SH-SY5Y (cell line): ENCODE results near the gene IFNA8.

Experiments used
- GATA2 ChIP-seq: IDR thresholded peaks from 2 replicates; pipeline ENCODE4 v1.6.1; 2011; ENCODE audit warnings: mild to moderate bottlenecking, low read depth, low read length
- GATA3 ChIP-seq: IDR thresholded peaks from 2 replicates; pipeline ENCODE4 v1.6.1; 2011; ENCODE audit warnings: low read depth, mild to moderate bottlenecking, low read length, moderate library complexity

Gene IFNA8

DNA sequence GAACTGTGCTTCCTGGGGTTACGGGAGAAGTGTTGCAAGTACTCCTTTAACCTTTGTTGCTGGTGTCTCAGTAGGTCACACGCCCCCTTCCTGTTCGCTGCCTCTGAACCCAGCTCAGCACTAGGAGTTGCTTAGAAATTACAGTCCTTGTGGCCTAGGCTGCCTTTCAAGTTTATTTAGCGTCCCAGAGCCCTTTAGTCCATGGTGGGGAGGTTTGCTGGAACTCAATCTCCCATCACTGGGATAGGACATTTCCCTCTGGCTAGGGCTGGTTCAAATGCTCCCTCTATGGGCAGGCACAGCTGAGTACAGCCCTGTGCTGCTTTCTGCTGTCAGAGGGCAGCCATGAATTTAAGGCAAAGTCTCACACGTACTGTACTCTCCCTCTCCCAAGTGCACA, 4.7 kb downstream of the IFNA8 start:
- TF ChIP-seq GATA3: no peak
- TF ChIP-seq GATA2: no peak

DNA sequence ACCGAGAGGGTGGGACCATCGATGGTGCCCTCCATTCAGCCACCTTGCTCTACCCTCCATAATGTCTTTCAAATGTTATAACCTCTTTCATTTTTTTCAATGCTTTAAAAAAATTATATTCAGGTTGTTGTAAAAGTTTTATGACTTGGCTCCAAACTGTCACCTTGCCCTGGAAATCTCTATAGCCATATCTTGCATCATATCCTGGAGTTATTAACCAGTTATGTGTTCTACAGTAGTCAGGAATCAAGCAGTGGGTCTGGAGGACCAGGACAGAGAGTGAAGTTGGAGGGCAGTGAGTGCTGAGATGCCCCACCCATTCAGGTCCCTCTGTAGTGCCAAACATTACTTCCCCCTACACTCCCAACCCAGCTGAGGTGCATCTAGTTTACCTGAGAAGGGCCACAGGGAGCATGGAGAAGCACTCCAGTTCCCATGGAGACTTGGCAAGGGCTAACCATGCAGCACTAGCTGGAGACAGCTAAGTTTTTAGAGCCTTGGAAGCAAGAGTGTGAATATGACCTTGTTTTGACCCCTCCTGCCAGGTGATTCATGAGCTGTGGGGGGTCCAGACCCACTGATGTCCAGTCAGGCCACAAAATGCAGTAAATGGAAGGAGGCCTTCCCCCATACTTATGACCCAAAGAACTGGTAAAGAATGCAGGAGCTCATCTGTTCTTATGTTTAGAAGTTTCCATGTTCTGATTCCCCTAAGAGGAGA, 5.5 kb downstream of the IFNA8 start:
- TF ChIP-seq GATA2 (no peak), GATA3 (no peak)

DNA sequence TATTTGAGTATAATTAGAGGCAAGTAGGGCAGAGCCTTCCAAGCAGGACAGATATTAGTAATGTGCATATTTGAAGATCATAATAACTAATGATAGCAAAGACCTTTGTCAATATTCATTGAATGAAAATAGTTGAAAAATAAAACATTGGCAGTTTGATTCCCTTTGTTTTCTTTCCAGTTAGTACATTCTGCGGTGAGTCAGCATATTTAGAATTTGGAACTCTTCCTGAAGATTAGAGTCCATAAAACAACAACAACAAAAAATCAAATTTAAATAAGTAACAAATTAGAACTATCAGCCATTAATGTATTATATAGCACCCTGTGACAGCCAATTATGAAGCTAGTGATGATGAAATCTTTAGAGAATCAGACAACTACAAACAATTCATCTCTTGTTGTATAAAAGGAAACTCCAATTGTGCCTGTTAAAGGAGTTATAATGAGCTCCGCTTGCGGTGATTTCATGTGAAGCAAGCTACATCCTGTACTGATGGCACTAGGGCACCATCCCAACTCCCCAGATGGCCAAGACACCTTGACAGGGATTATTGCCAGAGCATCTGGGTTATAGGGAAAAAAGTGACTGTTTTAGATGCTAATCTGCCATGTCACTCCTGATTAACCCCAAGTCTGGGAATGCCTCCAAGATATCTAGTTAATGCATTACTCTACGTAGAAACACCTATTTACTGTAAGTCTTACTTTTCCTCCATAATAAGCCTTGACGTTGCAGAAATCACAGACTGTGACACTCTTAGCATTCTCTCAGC, 6.8 kb downstream of the IFNA8 start:
- TF ChIP-seq GATA3 (no peak), GATA2 (no peak)

DNA sequence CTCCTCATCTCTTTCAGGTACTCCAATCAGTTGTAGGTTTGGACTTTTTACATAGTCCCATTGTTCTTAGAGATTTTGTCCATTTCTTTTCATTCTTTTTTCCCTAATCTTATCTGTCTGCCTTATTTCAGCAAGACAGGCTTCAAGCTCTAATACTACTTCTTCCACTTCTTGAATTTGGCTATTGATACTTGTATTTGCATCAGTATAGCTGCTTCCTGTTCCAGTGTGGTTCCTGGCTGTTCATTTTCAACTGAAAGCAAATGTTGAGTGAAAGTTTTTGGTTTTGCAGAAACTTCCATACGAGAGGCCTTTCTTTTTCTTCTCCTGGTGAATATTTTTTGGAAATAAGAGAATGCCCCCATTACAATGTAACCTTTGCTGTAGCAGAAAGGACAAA, 19.3 kb downstream of the IFNA8 start:
- TF ChIP-seq GATA2 (no peak), GATA3 (no peak)

DNA sequence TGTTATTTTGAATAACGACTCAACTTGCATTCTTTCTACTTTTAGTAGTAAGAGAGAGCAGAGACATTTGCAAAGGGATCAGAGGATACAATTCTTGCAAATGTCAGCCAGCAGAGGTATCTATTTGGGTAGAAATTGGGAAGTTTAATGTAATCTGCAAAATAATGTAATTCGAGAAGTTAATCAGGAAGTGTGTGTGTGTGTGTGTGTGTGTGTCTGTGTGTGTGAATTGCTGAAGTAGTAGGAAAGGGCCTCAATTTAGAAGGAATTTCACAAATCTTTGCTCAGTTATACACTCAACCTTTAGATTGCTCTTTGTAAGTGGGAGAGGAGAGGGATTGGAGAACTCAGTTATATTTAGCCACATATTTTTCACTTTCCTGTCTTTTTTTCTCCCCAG, 20.3 kb downstream of the IFNA8 start:
- TF ChIP-seq GATA3: no peak
- TF ChIP-seq GATA2: no peak

DNA sequence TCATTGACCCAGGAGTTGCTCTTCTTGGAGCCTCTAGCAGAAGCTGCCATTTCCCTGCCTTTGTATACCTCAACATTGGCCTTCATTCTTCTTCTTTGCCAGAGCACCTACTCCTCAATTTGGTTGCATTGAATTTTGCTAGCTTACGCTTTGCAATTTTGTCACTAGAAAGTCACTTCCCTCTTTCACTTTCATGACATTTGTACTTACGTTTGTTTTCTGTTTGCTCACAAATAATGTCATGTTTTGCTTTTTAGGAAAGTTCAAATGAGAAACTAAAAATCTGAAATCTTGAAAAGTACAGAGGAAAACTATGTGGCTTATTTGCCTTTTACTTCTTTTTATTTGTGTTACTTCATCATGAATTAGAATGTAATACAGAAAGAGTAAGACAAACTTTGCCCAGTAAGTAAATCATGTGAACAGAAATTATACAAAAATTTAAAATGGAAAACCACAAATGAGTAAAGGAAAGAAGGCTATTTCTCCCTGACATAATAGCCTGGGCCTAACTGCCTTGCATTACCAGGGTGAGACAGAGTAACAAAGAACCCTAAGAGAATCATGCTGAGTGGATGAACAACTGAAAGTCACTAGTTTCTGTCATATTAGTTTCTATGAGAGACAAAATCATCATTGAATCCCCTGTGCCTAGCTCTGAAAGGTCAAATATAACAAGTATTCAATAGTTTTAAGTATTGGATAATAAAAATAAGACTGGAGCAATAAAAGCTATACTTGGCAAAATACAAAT, 23.9 kb downstream of the IFNA8 start:
- TF ChIP-seq GATA3 (no peak), GATA2 (no peak)

DNA sequence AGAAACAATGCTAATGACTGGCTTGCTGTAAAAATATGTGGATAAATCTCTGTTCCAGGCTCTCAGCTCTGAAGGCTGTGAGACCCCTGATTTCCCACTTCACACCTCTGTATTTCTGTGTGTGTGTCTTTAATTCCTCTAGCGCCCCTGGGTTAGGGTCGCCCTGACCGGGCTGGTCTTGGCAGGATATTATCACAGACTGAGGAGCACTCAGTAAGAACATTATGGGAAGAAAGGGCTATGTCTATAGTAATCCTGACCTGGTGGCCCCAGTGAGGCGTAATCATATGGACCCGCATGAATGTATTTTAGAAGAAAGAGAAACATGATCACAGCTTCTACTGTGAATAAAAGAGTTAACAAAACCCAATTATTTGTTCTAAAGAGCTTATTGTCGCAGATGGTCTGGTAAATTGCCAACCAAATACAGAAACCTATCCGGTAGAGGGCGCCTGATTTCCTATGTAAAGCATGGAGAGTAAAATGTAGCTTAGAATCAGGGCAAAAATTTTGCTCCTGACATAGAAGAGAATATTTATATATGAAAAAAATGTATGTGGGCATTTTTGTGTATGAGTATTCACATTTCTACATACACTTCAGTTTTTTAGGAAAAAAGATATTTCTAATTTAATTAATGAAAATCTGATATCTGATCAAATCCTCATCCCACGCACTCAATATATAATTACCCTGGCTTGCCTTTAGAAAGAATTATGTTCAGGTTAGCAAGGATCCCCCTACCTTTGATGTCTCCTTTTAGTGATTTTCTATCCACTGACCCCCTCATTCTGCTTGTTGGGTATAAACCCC, 25.5 kb downstream of the IFNA8 start:
- TF ChIP-seq GATA3: no peak

DNA sequence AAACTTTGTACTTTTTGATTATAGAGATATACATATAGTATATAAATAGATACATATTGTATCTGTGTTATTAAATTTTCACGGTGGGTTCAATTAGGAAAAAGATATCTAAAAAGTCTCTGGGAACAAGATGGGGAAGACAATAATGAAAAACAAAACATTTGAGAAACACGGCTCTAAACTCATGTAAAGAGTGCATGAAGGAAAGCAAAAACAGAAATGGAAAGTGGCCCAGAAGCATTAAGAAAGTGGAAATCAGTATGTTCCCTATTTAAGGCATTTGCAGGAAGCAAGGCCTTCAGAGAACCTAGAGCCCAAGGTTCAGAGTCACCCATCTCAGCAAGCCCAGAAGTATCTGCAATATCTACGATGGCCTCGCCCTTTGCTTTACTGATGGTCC, 31.2 kb downstream of the IFNA8 start, which contains the start of gene IFNA1:
TSS of gene IFNA1 (plus strand) at position 301 of the 400 bp plus-strand sequence. CDS start at position 370, 69 bp downstream.
- TF ChIP-seq GATA3 (no peak), GATA2 (no peak)

DNA sequence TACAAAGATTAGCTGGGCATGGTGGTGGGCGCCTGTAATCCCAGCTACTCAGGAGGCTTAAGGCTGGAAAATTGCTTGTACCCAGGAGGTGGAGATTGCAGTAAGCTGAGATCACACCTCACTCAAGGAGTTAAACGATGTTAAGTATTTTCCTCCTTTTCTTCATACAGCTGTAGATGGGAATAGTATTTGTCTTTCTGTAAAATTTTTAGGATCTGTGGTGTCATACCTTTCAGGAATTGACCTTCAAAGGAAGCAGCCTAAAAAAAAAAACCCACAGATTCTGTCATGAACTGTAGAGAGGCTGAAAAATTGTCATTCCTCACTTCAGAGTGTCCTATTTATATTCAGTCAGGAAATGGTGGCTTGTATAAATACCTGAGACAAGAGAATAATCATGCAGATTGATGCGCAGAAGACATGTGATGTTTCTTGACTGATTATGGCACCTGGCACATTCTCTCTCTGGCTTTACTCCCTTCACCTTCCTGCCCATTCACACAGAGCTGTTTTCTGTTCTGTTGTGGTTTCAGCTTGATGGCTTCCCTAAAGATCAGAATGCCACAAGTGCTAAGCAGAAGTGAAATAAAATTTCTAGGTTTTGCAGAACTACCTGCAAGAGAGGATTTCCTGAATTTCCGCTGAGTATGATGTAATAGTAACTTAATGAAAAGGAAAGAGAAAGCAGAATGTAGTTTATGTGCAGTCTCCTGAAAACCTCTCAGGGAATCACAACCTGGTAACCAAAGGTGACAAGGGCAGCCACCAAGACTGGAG, 35.1 kb downstream of the IFNA8 start:
- TF ChIP-seq GATA2 (no peak), GATA3 (no peak)

DNA sequence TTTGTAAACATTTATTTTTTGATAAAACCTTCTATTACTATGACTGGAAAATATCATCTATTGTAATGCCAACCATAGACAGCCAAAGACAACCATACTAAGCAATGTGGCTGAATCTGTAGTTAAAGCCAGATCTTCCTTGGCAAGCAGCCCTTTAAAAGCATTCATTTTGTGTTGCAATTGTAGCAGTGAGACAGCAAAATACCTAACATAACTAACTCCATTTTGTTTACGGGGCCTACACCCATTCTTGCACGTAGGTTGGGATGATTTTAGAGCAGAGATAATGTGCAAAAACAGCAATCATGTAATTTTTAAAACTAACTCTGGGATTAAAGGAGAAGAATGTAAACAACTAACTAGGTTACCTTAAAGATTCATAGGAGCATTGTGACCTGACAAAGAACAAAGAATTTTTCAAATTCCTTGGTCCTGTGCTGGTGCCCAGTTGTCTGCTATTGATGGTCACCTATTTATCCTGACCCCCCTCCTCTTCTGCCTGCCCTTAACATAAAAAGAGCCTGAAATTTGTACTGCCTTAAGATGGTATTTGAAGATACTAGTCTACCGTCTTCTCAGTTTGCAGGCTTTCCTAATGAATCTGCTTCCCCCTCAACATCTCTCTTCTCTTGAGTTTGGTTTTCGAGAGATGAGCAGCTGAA, 41.9 kb downstream of the IFNA8 start:
- no peak for TF ChIP-seq GATA2
- no peak for TF ChIP-seq GATA3

DNA sequence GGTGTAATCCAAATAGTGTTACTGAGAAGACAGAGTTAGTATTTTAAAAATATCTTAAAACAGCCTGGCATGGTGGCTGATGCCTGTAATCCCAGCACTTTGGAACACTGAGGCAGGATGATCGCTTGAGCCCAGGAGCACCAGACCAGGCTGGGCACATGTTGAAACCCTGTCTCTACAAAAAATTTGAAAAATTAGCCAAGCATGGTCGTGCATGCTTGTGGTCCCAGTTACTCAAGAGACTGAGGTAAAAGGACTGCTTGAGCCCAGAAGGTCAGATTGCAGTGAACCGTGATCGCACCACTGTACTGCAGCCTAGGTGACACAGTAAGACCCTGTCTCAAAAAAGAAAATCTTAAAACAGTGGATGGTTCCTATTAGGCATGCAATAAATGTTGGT, 43.8 kb downstream of the IFNA8 start:
- TF ChIP-seq GATA2 (no peak), GATA3 (no peak)

DNA sequence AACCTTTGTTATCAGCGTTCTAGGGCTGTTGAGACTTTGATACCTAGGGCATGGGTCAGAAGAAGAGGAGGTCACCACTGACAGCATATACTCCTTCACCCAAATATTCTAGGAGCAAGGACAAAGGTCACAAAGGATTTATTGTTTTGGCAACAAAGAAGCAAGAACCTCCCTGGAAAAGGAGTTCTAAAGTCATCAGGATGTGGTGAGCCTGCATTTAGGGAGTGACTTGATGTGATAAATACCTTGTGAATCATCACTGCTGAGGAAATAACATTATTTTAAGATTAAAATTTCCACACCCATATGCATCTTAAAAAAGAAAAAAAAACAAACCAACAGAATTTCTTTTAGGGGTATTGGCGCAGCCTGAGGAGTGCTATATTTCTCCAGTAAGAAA, 45.2 kb downstream of the IFNA8 start:
- TF ChIP-seq GATA2 (no peak), GATA3 (no peak)
